ENCODE data around the gene ZBTB8B. TPM values are rescaled to one million over a fixed set of nuclear protein-coding genes. Genes with fewer than 3 reads are reported as not detected.
"Not testable (repeated sequence)": the region's sequence is repeated elsewhere in the genome, so short reads cannot be mapped to it uniquely, and the experiment has no call there.

The ZBTB8B gene
- 1 to 10 TPM in 5 of 8 experiments, under 1 TPM in 3; under 0.01 to 5.9 (median 2.8) TPM for total RNA-seq

- H3K4me1 ChIP-seq (replicated peaks in 1 of 2), result peaks cover 3% of the 10 kb centered on the region in 2 donors
- H3K27ac ChIP-seq, result no peak within 1 kb of the TSS
- in situ Hi-C loops (cut with MboI; ENCODE audit: low pct_unique_long_range_greater_than_20kb in 2 of 9, low sequenced_read_pairs in 9 of 9, unreplicated experiment in 9 of 9), result no loop called here
- 0 to 4% (median 0%) methylated on average over 2 to 26 of the region's 66 CpGs; no CpG with 5 or more reads in 2 of the 10 experiments for WGBS, 10 experiments
- ATAC-seq (replicated peaks in 6 of 8), result peak; percentile 49 to 100 (median 98)
- peak within 1 kb of the TSS; percentile 53 to 74 (median 58) for H3K4me3 ChIP-seq
Observed at GRCh38 chr1:32464716-32465577, at the start of gene ZBTB8B. Gene ZBTB8B, plus strand, starts transcription at chr1:32465072. Its CDS starts 5,553 bp downstream, at chr1:32470625.

- in situ Hi-C loops (cut with MboI; ENCODE audit: low pct_unique_long_range_greater_than_20kb in 2 of 9, low sequenced_read_pairs in 9 of 9, unreplicated experiment in 9 of 9), result loop anchor here in 3 of 9 experiments (25.0 kb wide), 3 partner anchors 366 to 1041 kb away; partner anchors contain the start of genes AZIN2 (in 2 of the 3) and ZSCAN20 (in 1 of the 3)
- no peak overlapping the region for H3K27ac ChIP-seq
- H3K4me3 ChIP-seq, result no peak overlapping the region
- H3K4me1 ChIP-seq (replicated peaks in 1 of 2), result peaks cover 6 to 8% of the 10 kb centered on the region in 2 donors
- 58 to 100% (median 84%) methylated on average over 1 of the region's 1 CpG; no CpG with 5 or more reads in 4 of the 10 experiments for WGBS, 10 experiments
- no peak for ATAC-seq (replicated peaks in 6 of 8)
Observed at GRCh38 chr1:32421775-32422174, 43.1 kb upstream of the ZBTB8B start.

GRCh38 chr1:32426489-32427255 lies 38.2 kb upstream of the ZBTB8B start:
- WGBS, 10 experiments, result 18 to 83% (median 50%) methylated on average over 1 to 20 of the region's 36 CpGs; no CpG with 5 or more reads in 5 of the 10 experiments
- Histone ChIP-seq H3K4me3 (peak overlapping the region in 2 of 5 donors; percentile 16 to 23), H3K27ac (no peak overlapping the region), H3K4me1 (replicated peaks in 1 of 2) (peaks cover 6 to 8% of the 10 kb centered on the region in 2 donors)
- ATAC-seq (replicated peaks in 6 of 8), result peak; percentile 68 to 99 (median 96)
- in situ Hi-C loops (cut with MboI; ENCODE audit: low pct_unique_long_range_greater_than_20kb in 2 of 9, low sequenced_read_pairs in 9 of 9, unreplicated experiment in 9 of 9), result no loop called here

GRCh38 chr1:32427264-32427963 lies 37.5 kb upstream of the ZBTB8B start:
- no peak for ATAC-seq (replicated peaks in 6 of 8)
- peaks cover 6 to 8% of the 10 kb centered on the region in 2 donors for H3K4me1 ChIP-seq (replicated peaks in 1 of 2)
- in situ Hi-C loops (cut with MboI; ENCODE audit: low pct_unique_long_range_greater_than_20kb in 2 of 9, low sequenced_read_pairs in 9 of 9, unreplicated experiment in 9 of 9), result no loop called here
- WGBS, 10 experiments, result 77 to 100% (median 91%) methylated on average over 2 to 13 of the region's 17 CpGs; no CpG with 5 or more reads in 2 of the 10 experiments
- no peak overlapping the region for H3K27ac ChIP-seq
- H3K4me3 ChIP-seq, result peak overlapping the region in 2 of 5 donors; percentile 16 to 23

GRCh38 chr1:32431736-32432400 lies 33.0 kb upstream of the ZBTB8B start:
- Histone ChIP-seq H3K4me3 (no peak overlapping the region), H3K4me1 (replicated peaks in 1 of 2) (peaks cover 0 to 3% of the 10 kb centered on the region in 2 donors), H3K27ac (no peak overlapping the region)
- peak in 3 of 8 experiments; percentile 89 to 98 (median 95) for ATAC-seq (replicated peaks in 6 of 8)
- WGBS, 10 experiments, result 0 to 91% (median 49%) methylated on average over 1 to 4 of the region's 4 CpGs; no CpG with 5 or more reads in 2 of the 10 experiments
- in situ Hi-C loops (cut with MboI; ENCODE audit: low pct_unique_long_range_greater_than_20kb in 2 of 9, low sequenced_read_pairs in 9 of 9, unreplicated experiment in 9 of 9), result no loop called here

GRCh38 chr1:32438136-32438535 lies 26.7 kb upstream of the ZBTB8B start:
- Histone ChIP-seq H3K4me3 (no peak overlapping the region), H3K4me1 (replicated peaks in 1 of 2) (peaks cover 0 to 3% of the 10 kb centered on the region in 2 donors), H3K27ac (no peak overlapping the region)
- in situ Hi-C loops (cut with MboI; ENCODE audit: low pct_unique_long_range_greater_than_20kb in 2 of 9, low sequenced_read_pairs in 9 of 9, unreplicated experiment in 9 of 9), result no loop called here
- WGBS, 10 experiments, result 0 to 33% (median 14%) methylated on average over 1 of the region's 1 CpG; no CpG with 5 or more reads in 3 of the 10 experiments
- no peak for ATAC-seq (replicated peaks in 6 of 8)

GRCh38 chr1:32438777-32439176 lies 26.1 kb upstream of the ZBTB8B start:
- H3K4me3 ChIP-seq; H3K27ac ChIP-seq; ATAC-seq (replicated peaks in 6 of 8); H3K4me1 ChIP-seq (replicated peaks in 1 of 2); in situ Hi-C loops (cut with MboI; ENCODE audit: low pct_unique_long_range_greater_than_20kb in 2 of 9, low sequenced_read_pairs in 9 of 9, unreplicated experiment in 9 of 9): not testable (repeated sequence)
- 11 to 94% (median 74%) methylated on average over 2 to 4 of the region's 4 CpGs; no CpG with 5 or more reads in 2 of the 10 experiments for WGBS, 10 experiments

- H3K27ac ChIP-seq; in situ Hi-C loops (cut with MboI; ENCODE audit: low pct_unique_long_range_greater_than_20kb in 2 of 9, low sequenced_read_pairs in 9 of 9, unreplicated experiment in 9 of 9); H3K4me3 ChIP-seq; ATAC-seq (replicated peaks in 6 of 8); H3K4me1 ChIP-seq (replicated peaks in 1 of 2): not testable (repeated sequence)
- WGBS, 10 experiments, result 69 to 100% (median 90%) methylated on average over 2 to 10 of the region's 10 CpGs; no CpG with 5 or more reads in 2 of the 10 experiments
Observed at GRCh38 chr1:32441467-32441866, 23.4 kb upstream of the ZBTB8B start.

GRCh38 chr1:32447469-32448185 lies 17.2 kb upstream of the ZBTB8B start:
- peak overlapping the region in 3 of 5 donors; percentile 6 to 22 (median 10) for H3K4me3 ChIP-seq
- H3K27ac ChIP-seq, result no peak overlapping the region
- in situ Hi-C loops (cut with MboI; ENCODE audit: low pct_unique_long_range_greater_than_20kb in 2 of 9, low sequenced_read_pairs in 9 of 9, unreplicated experiment in 9 of 9), result no loop called here
- peak in 3 of 8 experiments; percentile 49 to 77 (median 53) for ATAC-seq (replicated peaks in 6 of 8)
- peaks cover 0 to 5% of the 10 kb centered on the region in 2 donors for H3K4me1 ChIP-seq (replicated peaks in 1 of 2)
- WGBS, 10 experiments, result 13 to 100% (median 19%) methylated on average over 1 to 11 of the region's 13 CpGs; no CpG with 5 or more reads in 1 of the 10 experiments

- H3K27ac ChIP-seq; H3K4me1 ChIP-seq (replicated peaks in 1 of 2); in situ Hi-C loops (cut with MboI; ENCODE audit: low pct_unique_long_range_greater_than_20kb in 2 of 9, low sequenced_read_pairs in 9 of 9, unreplicated experiment in 9 of 9): not testable (repeated sequence)
- H3K4me3 ChIP-seq, result peak overlapping the region in 3 of 5 donors; percentile 6 to 22 (median 10)
- WGBS, 10 experiments, result 7 to 41% (median 19%) methylated on average over 4 to 12 of the region's 12 CpGs; no CpG with 5 or more reads in 2 of the 10 experiments
- peak in 7 of 8 experiments; percentile 35 to 83 (median 70) for ATAC-seq (replicated peaks in 6 of 8)
Observed at GRCh38 chr1:32448186-32448772, 16.6 kb upstream of the ZBTB8B start.

GRCh38 chr1:32448773-32449456 lies 16.0 kb upstream of the ZBTB8B start:
- Histone ChIP-seq H3K4me1 (replicated peaks in 1 of 2) (peaks cover 0 to 5% of the 10 kb centered on the region in 2 donors), H3K27ac (no peak overlapping the region), H3K4me3 (no peak overlapping the region)
- in situ Hi-C loops (cut with MboI; ENCODE audit: low pct_unique_long_range_greater_than_20kb in 2 of 9, low sequenced_read_pairs in 9 of 9, unreplicated experiment in 9 of 9), result no loop called here
- peak in 3 of 8 experiments; percentile 79 to 81 (median 79) for ATAC-seq (replicated peaks in 6 of 8)
- WGBS, 10 experiments, result 20 to 100% (median 70%) methylated on average over 1 to 11 of the region's 12 CpGs

All from motor neuron (in vitro differentiated cells).